ENCODE data around the gene ANK3. TPM values are rescaled to one million over a fixed set of nuclear protein-coding genes. Genes with fewer than 3 reads are reported as not detected.
"Not testable (repeated sequence)": the region's sequence is repeated elsewhere in the genome, so short reads cannot be mapped to it uniquely, and the experiment has no call there.

ANK3 gene
- total RNA-seq, 2 donors from 2014 or later = 95.4 to 103 TPM

GRCh38 chr10:60295028-60295937, 94.4 kb downstream of the ANK3 start:
- ATAC-seq = no peak
- DNase-seq = no peak
- intact Hi-C loops (cut with DNase I, micrococcal nuclease) = no loop called here

- no peak for DNase-seq
- ATAC-seq = no peak
- intact Hi-C loops (cut with DNase I, micrococcal nuclease) = no loop called here
Measured at GRCh38 chr10:60293581-60294175, 96.0 kb downstream of the ANK3 start.

GRCh38 chr10:60292998-60293397, 96.7 kb downstream of the ANK3 start:
- DNase-seq (no peak), ATAC-seq (no peak)
- intact Hi-C loops (cut with DNase I, micrococcal nuclease) = no loop called here

- DNase-seq; intact Hi-C loops (cut with DNase I, micrococcal nuclease); ATAC-seq: not testable (repeated sequence)
Measured at GRCh38 chr10:60292536-60292935, 97.1 kb downstream of the ANK3 start.

GRCh38 chr10:60291344-60291930, 98.2 kb downstream of the ANK3 start:
- intact Hi-C loops (cut with DNase I, micrococcal nuclease) = no loop called here
- no peak for DNase-seq
- no peak for ATAC-seq

- ATAC-seq = no peak
- intact Hi-C loops (cut with DNase I, micrococcal nuclease) = no loop called here
- DNase-seq = no peak
Measured at GRCh38 chr10:60290558-60290957, 99.1 kb downstream of the ANK3 start.

GRCh38 chr10:60289800-60290199, 99.9 kb downstream of the ANK3 start:
- intact Hi-C loops (cut with DNase I, micrococcal nuclease) = no loop called here
- DNase-seq (no peak), ATAC-seq (no peak)

GRCh38 chr10:60288256-60288655, 101.4 kb downstream of the ANK3 start:
- DNase-seq (no peak), ATAC-seq (no peak)
- intact Hi-C loops (cut with DNase I, micrococcal nuclease) = no loop called here

- ATAC-seq = no peak
- no peak for DNase-seq
- intact Hi-C loops (cut with DNase I, micrococcal nuclease) = no loop called here
Measured at GRCh38 chr10:60286559-60286958, 103.1 kb downstream of the ANK3 start.

- no peak for DNase-seq
- no peak for ATAC-seq
- intact Hi-C loops (cut with DNase I, micrococcal nuclease) = no loop called here
Measured at GRCh38 chr10:60283397-60283796, 106.3 kb downstream of the ANK3 start.

- intact Hi-C loops (cut with DNase I, micrococcal nuclease) = no loop called here
- ATAC-seq (peak; percentile 75), DNase-seq (peak; percentile 12 to 30)
Measured at GRCh38 chr10:60282771-60283353, 106.8 kb downstream of the ANK3 start.

- no peak for DNase-seq
- intact Hi-C loops (cut with DNase I, micrococcal nuclease) = no loop called here
- no peak for ATAC-seq
Measured at GRCh38 chr10:60281792-60282353, 107.8 kb downstream of the ANK3 start.

- DNase-seq = no peak
- no peak for ATAC-seq
- intact Hi-C loops (cut with DNase I, micrococcal nuclease) = no loop called here
Measured at GRCh38 chr10:60281331-60281730, 108.3 kb downstream of the ANK3 start.

GRCh38 chr10:60280475-60280874, 109.2 kb downstream of the ANK3 start:
- ATAC-seq (no peak), DNase-seq (no peak)
- intact Hi-C loops (cut with DNase I, micrococcal nuclease) = no loop called here

GRCh38 chr10:60277656-60278055, 112.0 kb downstream of the ANK3 start:
- intact Hi-C loops (cut with DNase I, micrococcal nuclease) = no loop called here
- ATAC-seq (no peak), DNase-seq (no peak)

- ATAC-seq (no peak), DNase-seq (no peak)
- intact Hi-C loops (cut with DNase I, micrococcal nuclease) = no loop called here
Measured at GRCh38 chr10:60276232-60276631, 113.4 kb downstream of the ANK3 start.

- ATAC-seq (no peak), DNase-seq (no peak)
- intact Hi-C loops (cut with DNase I, micrococcal nuclease) = no loop called here
Measured at GRCh38 chr10:60271319-60272040, 118.2 kb downstream of the ANK3 start.

GRCh38 chr10:60270426-60270825, 119.2 kb downstream of the ANK3 start:
- intact Hi-C loops (cut with DNase I, micrococcal nuclease) = no loop called here
- ATAC-seq (no peak), DNase-seq (no peak)

GRCh38 chr10:60267802-60268201, 121.9 kb downstream of the ANK3 start:
- DNase-seq (no peak), ATAC-seq (no peak)
- intact Hi-C loops (cut with DNase I, micrococcal nuclease) = no loop called here

Data from left colon (tissue), 2 donors.